Measurements from ENCODE around the gene MAGI2. TPM values are rescaled to one million over a fixed set of nuclear protein-coding genes. Genes with fewer than 3 reads are reported as not detected.

Gene MAGI2
- total RNA-seq, 2 experiments from 2014 or later: 0.17 TPM

- intact Hi-C loops (cut with micrococcal nuclease): no loop called here
- Mint-ChIP-seq H3K4me3 (no peak overlapping the region), H3K27ac (no peak overlapping the region), H3K36me3 (no peaks in the 10 kb centered on the region), H3K27me3 (no peaks in the 10 kb centered on the region), H3K4me1 (ENCODE audit: low read depth) (no peaks in the 10 kb centered on the region), H3K9me3 (peaks cover 4% of the 10 kb centered on the region)
- DNase-seq: no peak
- ChIA-PET CTCF (no interaction called here), POLR2A (no interaction called here)
These were observed 500.4 kb downstream of the MAGI2 start for GRCh38 chr7:78953090-78953489.

GRCh38 chr7:78939669-78940068 lies 513.8 kb downstream of the MAGI2 start:
- intact Hi-C loops (cut with micrococcal nuclease): no loop called here
- ChIA-PET CTCF (no interaction called here), POLR2A (no interaction called here)

GRCh38 chr7:78924581-78924980 lies 528.9 kb downstream of the MAGI2 start:
- H3K9me3 Mint-ChIP-seq: no peaks in the 10 kb centered on the region
- intact Hi-C loops (cut with micrococcal nuclease): no loop called here
- no peak overlapping the region for H3K27ac Mint-ChIP-seq
- no peaks in the 10 kb centered on the region for H3K27me3 Mint-ChIP-seq
- H3K4me3 Mint-ChIP-seq: no peak overlapping the region
- no peaks in the 10 kb centered on the region for H3K36me3 Mint-ChIP-seq
- no peak for DNase-seq
- ChIA-PET CTCF (no interaction called here), POLR2A (no interaction called here)
- no peaks in the 10 kb centered on the region for H3K4me1 Mint-ChIP-seq (ENCODE audit: low read depth)

More at GRCh38 chr7:78939669-78940068, 513.8 kb downstream of the MAGI2 start:
- Mint-ChIP-seq H3K9me3 (peaks cover 7% of the 10 kb centered on the region), H3K4me1 (ENCODE audit: low read depth) (no peaks in the 10 kb centered on the region), H3K4me3 (no peak overlapping the region), H3K27ac (no peak overlapping the region), H3K36me3 (no peaks in the 10 kb centered on the region), H3K27me3 (no peaks in the 10 kb centered on the region)
- DNase-seq: no peak

GRCh38 chr7:78912781-78913180 lies 540.7 kb downstream of the MAGI2 start:
- Mint-ChIP-seq H3K4me1 (ENCODE audit: low read depth) (no peaks in the 10 kb centered on the region), H3K36me3 (no peaks in the 10 kb centered on the region), H3K27me3 (no peaks in the 10 kb centered on the region), H3K4me3 (no peak overlapping the region), H3K27ac (no peak overlapping the region), H3K9me3 (peaks cover 6% of the 10 kb centered on the region)
- intact Hi-C loops (cut with micrococcal nuclease): no loop called here
- ChIA-PET POLR2A (no interaction called here), CTCF (no interaction called here)
- no peak for DNase-seq

GRCh38 chr7:78906735-78907134 lies 546.7 kb downstream of the MAGI2 start:
- Mint-ChIP-seq H3K9me3 (no peaks in the 10 kb centered on the region), H3K27ac (no peak overlapping the region), H3K27me3 (no peaks in the 10 kb centered on the region), H3K4me1 (ENCODE audit: low read depth) (no peaks in the 10 kb centered on the region), H3K4me3 (no peak overlapping the region), H3K36me3 (no peaks in the 10 kb centered on the region)
- ChIA-PET CTCF (no interaction called here), POLR2A (no interaction called here)
- no peak for DNase-seq
- intact Hi-C loops (cut with micrococcal nuclease): no loop called here

- ChIA-PET CTCF (no interaction called here), POLR2A (no interaction called here)
- DNase-seq: no peak
- no peak overlapping the region for H3K4me3 Mint-ChIP-seq
- H3K4me1 Mint-ChIP-seq (ENCODE audit: low read depth): no peaks in the 10 kb centered on the region
- no peaks in the 10 kb centered on the region for H3K36me3 Mint-ChIP-seq
- no peaks in the 10 kb centered on the region for H3K27me3 Mint-ChIP-seq
- intact Hi-C loops (cut with micrococcal nuclease): no loop called here
- H3K27ac Mint-ChIP-seq: no peak overlapping the region
- peaks cover under 1% of the 10 kb centered on the region for H3K9me3 Mint-ChIP-seq
These were observed 548.0 kb downstream of the MAGI2 start for GRCh38 chr7:78905436-78905835.

- CTCF ChIA-PET: no interaction called here
- intact Hi-C loops (cut with micrococcal nuclease): no loop called here
- no peaks in the 10 kb centered on the region for H3K4me1 Mint-ChIP-seq (ENCODE audit: low read depth)
These were observed 548.5 kb downstream of the MAGI2 start for GRCh38 chr7:78904983-78905382.

GRCh38 chr7:78901566-78901965 lies 551.9 kb downstream of the MAGI2 start:
- Mint-ChIP-seq H3K4me3 (no peak overlapping the region), H3K36me3 (no peaks in the 10 kb centered on the region), H3K4me1 (ENCODE audit: low read depth) (no peaks in the 10 kb centered on the region), H3K9me3 (peaks cover 4% of the 10 kb centered on the region), H3K27ac (no peak overlapping the region), H3K27me3 (no peaks in the 10 kb centered on the region)
- intact Hi-C loops (cut with micrococcal nuclease): no loop called here
- ChIA-PET CTCF (no interaction called here), POLR2A (no interaction called here)
- DNase-seq: no peak

More at GRCh38 chr7:78904983-78905382, 548.5 kb downstream of the MAGI2 start:
- Mint-ChIP-seq H3K36me3 (no peaks in the 10 kb centered on the region), H3K27me3 (no peaks in the 10 kb centered on the region), H3K27ac (no peak overlapping the region), H3K4me3 (no peak overlapping the region), H3K9me3 (peaks cover 4% of the 10 kb centered on the region)
- POLR2A ChIA-PET: no interaction called here
- no peak for DNase-seq

- ChIA-PET POLR2A (no interaction called here), CTCF (no interaction called here)
- Mint-ChIP-seq H3K27ac (no peak overlapping the region), H3K9me3 (peaks cover 4% of the 10 kb centered on the region), H3K27me3 (no peaks in the 10 kb centered on the region), H3K36me3 (no peaks in the 10 kb centered on the region), H3K4me3 (no peak overlapping the region), H3K4me1 (ENCODE audit: low read depth) (no peaks in the 10 kb centered on the region)
- intact Hi-C loops (cut with micrococcal nuclease): no loop called here
- no peak for DNase-seq
These were observed 552.7 kb downstream of the MAGI2 start for GRCh38 chr7:78900806-78901205.

GRCh38 chr7:78895393-78895792 lies 558.1 kb downstream of the MAGI2 start:
- Mint-ChIP-seq H3K4me3 (no peak overlapping the region), H3K27ac (no peak overlapping the region), H3K36me3 (no peaks in the 10 kb centered on the region), H3K9me3 (peaks cover 5% of the 10 kb centered on the region), H3K27me3 (no peaks in the 10 kb centered on the region), H3K4me1 (ENCODE audit: low read depth) (no peaks in the 10 kb centered on the region)
- POLR2A ChIA-PET: no interaction called here
- DNase-seq: no peak
- CTCF ChIA-PET: no interaction called here
- intact Hi-C loops (cut with micrococcal nuclease): no loop called here

- intact Hi-C loops (cut with micrococcal nuclease): no loop called here
- ChIA-PET CTCF (no interaction called here), POLR2A (no interaction called here)
- DNase-seq: no peak
- H3K27me3 Mint-ChIP-seq: no peaks in the 10 kb centered on the region
- no peak overlapping the region for H3K27ac Mint-ChIP-seq
- peaks cover 16% of the 10 kb centered on the region for H3K9me3 Mint-ChIP-seq
- no peaks in the 10 kb centered on the region for H3K4me1 Mint-ChIP-seq (ENCODE audit: low read depth)
- H3K36me3 Mint-ChIP-seq: no peaks in the 10 kb centered on the region
- no peak overlapping the region for H3K4me3 Mint-ChIP-seq
These were observed 574.3 kb downstream of the MAGI2 start for GRCh38 chr7:78879206-78879605.

GRCh38 chr7:78873117-78873516 lies 580.4 kb downstream of the MAGI2 start:
- ChIA-PET POLR2A (no interaction called here), CTCF (no interaction called here)
- intact Hi-C loops (cut with micrococcal nuclease): no loop called here

GRCh38 chr7:78864339-78864738 lies 589.1 kb downstream of the MAGI2 start:
- CTCF ChIA-PET: no interaction called here
- POLR2A ChIA-PET: no interaction called here
- DNase-seq: no peak
- intact Hi-C loops (cut with micrococcal nuclease): no loop called here
- no peak overlapping the region for H3K4me3 Mint-ChIP-seq
- H3K4me1 Mint-ChIP-seq (ENCODE audit: low read depth): no peaks in the 10 kb centered on the region
- H3K9me3 Mint-ChIP-seq: peaks cover 7% of the 10 kb centered on the region
- no peaks in the 10 kb centered on the region for H3K36me3 Mint-ChIP-seq
- no peak overlapping the region for H3K27ac Mint-ChIP-seq
- no peaks in the 10 kb centered on the region for H3K27me3 Mint-ChIP-seq

More at GRCh38 chr7:78873117-78873516, 580.4 kb downstream of the MAGI2 start:
- Mint-ChIP-seq H3K36me3 (no peaks in the 10 kb centered on the region), H3K27ac (no peak overlapping the region), H3K27me3 (no peaks in the 10 kb centered on the region), H3K9me3 (peaks cover 9% of the 10 kb centered on the region), H3K4me3 (no peak overlapping the region), H3K4me1 (ENCODE audit: low read depth) (no peaks in the 10 kb centered on the region)
- DNase-seq: no peak

GRCh38 chr7:78863281-78863680 lies 590.2 kb downstream of the MAGI2 start:
- intact Hi-C loops (cut with micrococcal nuclease): no loop called here
- ChIA-PET POLR2A (no interaction called here), CTCF (no interaction called here)
- Mint-ChIP-seq H3K4me3 (no peak overlapping the region), H3K27me3 (no peaks in the 10 kb centered on the region), H3K27ac (no peak overlapping the region), H3K9me3 (peaks cover 10% of the 10 kb centered on the region), H3K4me1 (ENCODE audit: low read depth) (no peaks in the 10 kb centered on the region), H3K36me3 (no peaks in the 10 kb centered on the region)
- DNase-seq: no peak
